GM19351 (cell line): Measurements from ENCODE around the gene CHST2.
"Not testable (repeated sequence)": the region's sequence is repeated elsewhere in the genome, so short reads cannot be mapped to it uniquely, and the experiment has no call there.

Experiments used
- ATAC-seq: cut with Tn5 transposase; IDR thresholded peaks from one replicate; pipeline ENCODE4 v1.9.1; 2021; ENCODE audit warnings: mild to moderate bottlenecking, moderate library complexity; ENCODE audit not compliant: unreplicated experiment

CHST2 gene

GRCh38 chr3:143119009-143119914 lies at the start of gene CHST2:
Gene CHST2, plus strand, starts transcription at chr3:143119771. Its CDS starts 1,046 bp downstream, at chr3:143120817.
- ATAC-seq, result peak; percentile 63

- no peak for ATAC-seq
Measured at GRCh38 chr3:143070977-143071551, 48.5 kb upstream of the CHST2 start.

- no peak for ATAC-seq
Measured at GRCh38 chr3:143071776-143072175, 47.8 kb upstream of the CHST2 start.

GRCh38 chr3:143072298-143073020 lies 47.1 kb upstream of the CHST2 start:
- not testable (repeated sequence) for ATAC-seq

- ATAC-seq, result not testable (repeated sequence)
Measured at GRCh38 chr3:143073541-143073940, 46.0 kb upstream of the CHST2 start.

GRCh38 chr3:143073983-143074382 lies 45.6 kb upstream of the CHST2 start:
- ATAC-seq, result not testable (repeated sequence)

GRCh38 chr3:143078883-143079282 lies 40.7 kb upstream of the CHST2 start:
- no peak for ATAC-seq

GRCh38 chr3:143080196-143080595 lies 39.4 kb upstream of the CHST2 start:
- no peak for ATAC-seq

GRCh38 chr3:143081365-143081764 lies 38.2 kb upstream of the CHST2 start:
- no peak for ATAC-seq

- ATAC-seq, result peak; percentile 77
Measured at GRCh38 chr3:143081844-143082778, 37.5 kb upstream of the CHST2 start.

GRCh38 chr3:143083781-143084180 lies 35.8 kb upstream of the CHST2 start:
- ATAC-seq, result no peak

- peak; percentile 57 for ATAC-seq
Measured at GRCh38 chr3:143084856-143085731, 34.5 kb upstream of the CHST2 start.

- no peak for ATAC-seq
Measured at GRCh38 chr3:143088835-143089234, 30.7 kb upstream of the CHST2 start.

GRCh38 chr3:143089965-143090364 lies 29.6 kb upstream of the CHST2 start:
- no peak for ATAC-seq

- no peak for ATAC-seq
Measured at GRCh38 chr3:143090486-143090885, 29.1 kb upstream of the CHST2 start.

- no peak for ATAC-seq
Measured at GRCh38 chr3:143090976-143091837, 28.4 kb upstream of the CHST2 start.

- no peak for ATAC-seq
Measured at GRCh38 chr3:143092191-143092590, 27.4 kb upstream of the CHST2 start.

- ATAC-seq, result no peak
Measured at GRCh38 chr3:143095813-143096212, 23.8 kb upstream of the CHST2 start.
